GM23338 (cell line): Measurements from ENCODE around the gene DYNLL2. TPM values are rescaled to one million over a fixed set of nuclear protein-coding genes. Genes with fewer than 3 reads are reported as not detected.

Experiments used
- ATAC-seq: fragments of 200-7000 bp; cut with Tn5 transposase; 3 replicates; pipeline ENCODE4 v1.9.1; 2020
- DNase-seq: peaks from one replicate; pipeline ENCODE4 v3.0.0-alpha.2; 2015; ENCODE audit warnings: low spot score
- H2AFZ ChIP-seq: fragments of 200-600 bp; sonication (generic); 2 replicates; pipeline ENCODE4 v1.8.0; 2016; ENCODE audit warnings: antibody characterized with exemption, mild to moderate bottlenecking, moderate library complexity
- H3F3A ChIP-seq: fragments of 200-600 bp; sonication (generic); replicated peaks from 2 replicates; pipeline ENCODE4 v1.8.0; 2017; ENCODE audit warnings: antibody characterized with exemption, mixed run types, low read depth
- H3K27ac ChIP-seq: fragments of 200-600 bp; sonication (generic); 2 replicates; pipeline ENCODE4 v1.6.1; 2016; ENCODE audit warnings: low read depth
- H3K27me3 ChIP-seq: fragments of 200-600 bp; sonication (generic); 2 replicates; pipeline ENCODE4 v1.8.0; 2016; ENCODE audit warnings: mild to moderate bottlenecking, mixed run types, moderate library complexity; ENCODE audit not compliant: insufficient read depth
- H3K36me3 ChIP-seq: fragments of 200-600 bp; sonication (generic); 2 replicates; pipeline ENCODE4 v1.8.0; 2016; ENCODE audit warnings: mild to moderate bottlenecking; ENCODE audit not compliant: insufficient read depth
- H3K4me1 ChIP-seq: fragments of 200-600 bp; sonication (generic); 2 replicates; pipeline ENCODE4 v1.8.0; 2016; ENCODE audit warnings: mild to moderate bottlenecking, moderate library complexity; ENCODE audit not compliant: insufficient read depth
- H3K4me2 ChIP-seq: fragments of 200-600 bp; sonication (generic); 2 replicates; pipeline ENCODE4 v1.7.1; 2017; ENCODE audit warnings: mixed run types
- H3K4me3 ChIP-seq: fragments of 200-600 bp; sonication (generic); 2 replicates; pipeline ENCODE4 v1.6.1; 2016; ENCODE audit warnings: mixed run types
- H3K79me2 ChIP-seq: fragments of 200-600 bp; sonication (generic); replicated peaks from 2 replicates; pipeline ENCODE4 v1.8.0; 2017; ENCODE audit warnings: mild to moderate bottlenecking; ENCODE audit not compliant: insufficient read depth
- H3K9me2 ChIP-seq: fragments of 200-600 bp; sonication (generic); 2 replicates; pipeline ENCODE4 v1.8.0; 2017; ENCODE audit not compliant: insufficient read depth
- H4K20me1 ChIP-seq: fragments of 200-600 bp; sonication (generic); replicated peaks from 2 replicates; pipeline ENCODE4 v1.8.0; 2017; ENCODE audit warnings: mild to moderate bottlenecking; ENCODE audit not compliant: insufficient read depth
- H3K27ac Mint-ChIP-seq: 2 replicates; pipeline ENCODE4 v1.8.0; 2020; ENCODE audit warnings: inconsistent platforms, mild to moderate bottlenecking, moderate library complexity, mixed read lengths
- H3K27me3 Mint-ChIP-seq: 3 replicates; pipeline ENCODE4 v1.8.0; 2022; ENCODE audit warnings: low read depth, mild to moderate bottlenecking, moderate library complexity, mixed read lengths, inconsistent platforms; ENCODE audit not compliant: insufficient read depth, poor library complexity
- H3K36me3 Mint-ChIP-seq: 3 replicates; pipeline ENCODE4 v1.8.0; 2021; ENCODE audit warnings: low read depth, mild to moderate bottlenecking, inconsistent platforms, moderate library complexity, mixed read lengths
- H3K4me1 Mint-ChIP-seq: 3 replicates; pipeline ENCODE4 v1.8.0; 2020; ENCODE audit warnings: mild to moderate bottlenecking, inconsistent platforms, mixed read lengths
- H3K4me3 Mint-ChIP-seq: 3 replicates; pipeline ENCODE4 v1.8.0; 2021; ENCODE audit warnings: moderate library complexity, mild to moderate bottlenecking, inconsistent platforms, mixed read lengths
- H3K9me3 Mint-ChIP-seq: 3 replicates; pipeline ENCODE4 v1.8.0; 2020; ENCODE audit warnings: moderate library complexity, mild to moderate bottlenecking, inconsistent platforms, mixed read lengths
- CREB1 ChIP-seq: fragments of 250-450 bp; sonication (Bioruptor Pico); IDR thresholded peaks from 2 replicates; pipeline ENCODE4 v1.5.0; 2020; ENCODE audit warnings: low read depth, mild to moderate bottlenecking, moderate library complexity
- CTCF ChIP-seq, 2 experiments: fragments of 200-600 bp in 1 of 2; sonication (generic) in 1 of 2; conservative IDR thresholded peaks; 2 replicates each; pipeline versions ENCODE4 v1.5.1 to v1.6.1; 2016 to 2017; ENCODE audit warnings: antibody characterized with exemption in 2 of 2, low read depth in 2 of 2, mild to moderate bottlenecking in 2 of 2, moderate library complexity in 1 of 2
- ETS1 ChIP-seq: IDR thresholded peaks from 2 replicates; pipeline ENCODE4 v1.6.1; 2016; ENCODE audit warnings: antibody characterized with exemption
- EZH2 ChIP-seq: fragments of 200-600 bp; sonication (generic); IDR thresholded peaks from one replicate; pipeline ENCODE4 v1.8.0; 2017; ENCODE audit warnings: antibody characterized with exemption, mild to moderate bottlenecking, low read depth; ENCODE audit not compliant: unreplicated experiment
- EZH2phosphoT487 ChIP-seq: fragments of 200-600 bp; sonication (generic); IDR thresholded peaks from one replicate; pipeline ENCODE4 v1.8.1; 2018; ENCODE audit warnings: antibody characterized with exemption; ENCODE audit not compliant: unreplicated experiment
- JUNB ChIP-seq: IDR thresholded peaks from one replicate; pipeline ENCODE4 v1.6.1; 2016; ENCODE audit warnings: antibody characterized with exemption; ENCODE audit not compliant: unreplicated experiment
- REST ChIP-seq: IDR thresholded peaks from one replicate; pipeline ENCODE4 v1.6.1; 2018; ENCODE audit warnings: antibody characterized with exemption; ENCODE audit not compliant: unreplicated experiment
- STAT1 ChIP-seq: IDR thresholded peaks from one replicate; pipeline ENCODE4 v1.6.1; 2016; ENCODE audit warnings: antibody characterized with exemption; ENCODE audit not compliant: unreplicated experiment
- ZNF114 ChIP-seq: fragments of 250-450 bp; sonication (Bioruptor Pico); IDR thresholded peaks from 2 replicates; pipeline ENCODE4 v1.5.0; 2020; ENCODE audit warnings: mild to moderate bottlenecking, moderate library complexity
- ZNF331 ChIP-seq: fragments of 250-450 bp; sonication (Bioruptor Pico); IDR thresholded peaks from 2 replicates; pipeline ENCODE4 v1.5.0; 2020; ENCODE audit warnings: low read depth, mild to moderate bottlenecking, moderate library complexity
- ZNF462 ChIP-seq: fragments of 250-450 bp; sonication (Bioruptor Pico); IDR thresholded peaks from 2 replicates; pipeline ENCODE4 v1.5.0; 2020; ENCODE audit warnings: mild to moderate bottlenecking, moderate library complexity
- polyA plus RNA-seq: library from polyadenylated mRNA; unstranded; fragments of >200 nt; fragmentation: Nextera tagmentation; extraction: Ambion mirVana; gene quantifications from 2 replicates; pipeline ENCODE4 v1.2.1, GENCODE V29; 2016
- total RNA-seq: library from RNA; depleted of rRNA; stranded (reverse); fragments of >200 nt; shearing (Covaris generic); gene quantifications from 2 replicates; pipeline ENCODE4 v1.2.3, GENCODE V29; 2014

The DYNLL2 gene
- total and polyA plus RNA-seq, 2 experiments from 2014 or later = 5.1 to 30.0 TPM

GRCh38 chr17:58047376-58048150, 35.7 kb upstream of the DYNLL2 start:
- TF ChIP-seq ETS1 (no peak), ZNF462 (CRISPR knock-in tag) (no peak), EZH2phosphoT487 (no peak), CTCF (conservative IDR thresholded peaks at IDR 0.05; ENCODE audit: low read depth in 2 of 2) (no peak), JUNB (no peak), ZNF331 (CRISPR knock-in tag) (no peak), EZH2 (no peak), STAT1 (no peak), ZNF114 (no peak), REST (no peak), CREB1 (CRISPR knock-in tag) (no peak)
- no peaks in the 10 kb centered on the region for H3K27me3 Mint-ChIP-seq
- H3K27ac Mint-ChIP-seq = no peak overlapping the region
- no peak overlapping the region for H3K4me3 Mint-ChIP-seq
- peak overlapping the region; percentile 100 for H2AFZ ChIP-seq
- H3K36me3 ChIP-seq = no peaks in the 10 kb centered on the region
- H3K36me3 Mint-ChIP-seq = no peaks in the 10 kb centered on the region
- peaks cover 6% of the 10 kb centered on the region for H3K4me1 ChIP-seq
- peak overlapping the region; percentile 71; the same call in 1 of the 2 replicates for H3K4me2 ChIP-seq
- H3K27ac ChIP-seq = peak overlapping the region; percentile 45; the same call in 1 of the 2 replicates
- 0 out of 2 replicates have a peak, but pooled peaks cover 8% of the 10 kb centered on the region for H3F3A ChIP-seq
- peak overlapping the region; percentile 44 for H3K4me3 ChIP-seq
- no peaks in the 10 kb centered on the region for H3K9me2 ChIP-seq
- H3K4me1 Mint-ChIP-seq = peaks cover 11% of the 10 kb centered on the region
- no peaks in the 10 kb centered on the region for H4K20me1 ChIP-seq
- H3K79me2 ChIP-seq = no peaks in the 10 kb centered on the region
- DNase-seq = no peak
- H3K9me3 Mint-ChIP-seq = peaks cover 3% of the 10 kb centered on the region; the same call in 1 of the 3 replicates
- ATAC-seq = peak; percentile 17; the same call in 2 of the 3 replicates
- no peaks in the 10 kb centered on the region for H3K27me3 ChIP-seq
